Tongue (tissue), 2 donors: ENCODE measurements around the gene TYRP1. TPM values are rescaled to one million over a fixed set of nuclear protein-coding genes. Genes with fewer than 3 reads are reported as not detected.
A peak's percentile ranks its signal among the peaks of the same experiment; 100 is the strongest.
"Not testable (repeated sequence)": the region's sequence is repeated elsewhere in the genome, so short reads cannot be mapped to it uniquely, and the experiment has no call there.

Experiments
- DNase-seq: peaks from one replicate; pipeline ENCODE4 v3.0.0-alpha.2; 2015
- total RNA-seq: library from RNA; depleted of rRNA; stranded (reverse); fragments of >200 nt; gene quantifications from one replicate; pipeline ENCODE4 v1.2.3, GENCODE V29; 2014

The TYRP1 gene
- total RNA-seq: 0.92 TPM

GRCh38 chr9:12693141-12693540 is at the start of gene TYRP1:
TSS of gene TYRP1 (plus strand) at chr9:12693385. CDS start at chr9:12693997, 612 bp downstream.
- no peak for DNase-seq

- DNase-seq: no peak
Measured at GRCh38 chr9:12643686-12644085, 49.5 kb upstream of the TYRP1 start.

GRCh38 chr9:12648925-12649324 is 44.3 kb upstream of the TYRP1 start:
- no peak for DNase-seq

- no peak for DNase-seq
Measured at GRCh38 chr9:12651125-12651524, 42.1 kb upstream of the TYRP1 start.

- DNase-seq: no peak
Measured at GRCh38 chr9:12652973-12653372, 40.2 kb upstream of the TYRP1 start.

GRCh38 chr9:12656803-12657202 is 36.4 kb upstream of the TYRP1 start:
- DNase-seq: no peak

GRCh38 chr9:12657233-12657632 is 36.0 kb upstream of the TYRP1 start:
- no peak for DNase-seq

GRCh38 chr9:12657998-12658397 is 35.2 kb upstream of the TYRP1 start:
- no peak for DNase-seq

- DNase-seq: no peak
Measured at GRCh38 chr9:12658531-12659209, 34.5 kb upstream of the TYRP1 start.

- DNase-seq: no peak
Measured at GRCh38 chr9:12659220-12659619, 34.0 kb upstream of the TYRP1 start.

GRCh38 chr9:12666813-12667212 is 26.4 kb upstream of the TYRP1 start:
- no peak for DNase-seq

GRCh38 chr9:12667892-12668291 is 25.3 kb upstream of the TYRP1 start:
- DNase-seq: no peak

GRCh38 chr9:12670006-12670405 is 23.2 kb upstream of the TYRP1 start:
- no peak for DNase-seq

- no peak for DNase-seq
Measured at GRCh38 chr9:12674961-12675360, 18.2 kb upstream of the TYRP1 start.

GRCh38 chr9:12677462-12678126 is 15.6 kb upstream of the TYRP1 start:
- DNase-seq: not testable (repeated sequence)

- DNase-seq: peak; percentile 19
Measured at GRCh38 chr9:12680341-12680740, 12.8 kb upstream of the TYRP1 start.

GRCh38 chr9:12680757-12681156 is 12.4 kb upstream of the TYRP1 start:
- no peak for DNase-seq

- DNase-seq: no peak
Measured at GRCh38 chr9:12681620-12682019, 11.6 kb upstream of the TYRP1 start.

- DNase-seq: no peak
Measured at GRCh38 chr9:12684974-12685373, 8.2 kb upstream of the TYRP1 start.

GRCh38 chr9:12689233-12689632 is 4.0 kb upstream of the TYRP1 start:
- no peak for DNase-seq

GRCh38 chr9:12694013-12694412 is 828 bp downstream of the TYRP1 start:
- DNase-seq: no peak

GRCh38 chr9:12695474-12695873 is 2.3 kb downstream of the TYRP1 start:
- DNase-seq: no peak

- DNase-seq: no peak
Measured at GRCh38 chr9:12696931-12697622, 3.9 kb downstream of the TYRP1 start.

- DNase-seq: no peak
Measured at GRCh38 chr9:12697719-12698118, 4.5 kb downstream of the TYRP1 start.
